HEK293T (cell line): ENCODE data around the gene CKLF.

Experiments
- CTCF ChIA-PET: fragments of 350-600 bp; formaldehyde crosslinking; extraction: SDS; loops from one replicate; lab custom pipeline; 2021; ENCODE audit warnings: antibody characterized with exemption, inconsistent platforms; lab: Yijun Ruan, JAX
- POLR2A ChIA-PET: fragments of 350-600 bp; formaldehyde crosslinking; extraction: SDS; loops from one replicate; lab custom pipeline; 2020; ENCODE audit warnings: antibody characterized with exemption, inconsistent platforms; lab: Yijun Ruan, JAX
- DNase-seq: peaks from one replicate; pipeline ENCODE4 v3.0.0; 2012; ENCODE audit warnings: mixed read lengths; ENCODE audit errors: extremely low spot score
- ARNT ChIP-seq: fragments of 450-650 bp; IDR thresholded peaks from 2 replicates; pipeline ENCODE4 v1.6.1; 2017; ENCODE audit warnings: mild to moderate bottlenecking
- BHLHE40 ChIP-seq: fragments of 450-650 bp; IDR thresholded peaks from 2 replicates; pipeline ENCODE4 v1.6.1; 2016; ENCODE audit warnings: mild to moderate bottlenecking, moderate library complexity, borderline replicate concordance
- CTBP1 ChIP-seq: fragments of 450-650 bp; IDR thresholded peaks from 2 replicates; pipeline ENCODE4 v1.6.1; 2016; ENCODE audit warnings: borderline replicate concordance
- ELF4 ChIP-seq: fragments of 450-650 bp; IDR thresholded peaks from 2 replicates; pipeline ENCODE4 v1.6.1; 2017; ENCODE audit warnings: antibody characterized with exemption
- FOXA1 ChIP-seq: fragments of 450-650 bp; IDR thresholded peaks from 2 replicates; pipeline ENCODE4 v1.6.1; 2016; ENCODE audit warnings: mild to moderate bottlenecking
- FOXK2 ChIP-seq: fragments of 450-650 bp; IDR thresholded peaks from 2 replicates; pipeline ENCODE4 v1.6.1; 2016; ENCODE audit warnings: mild to moderate bottlenecking
- FOXM1 ChIP-seq: fragments of 450-650 bp; IDR thresholded peaks from 2 replicates; pipeline ENCODE4 v1.6.1; 2017; ENCODE audit warnings: mild to moderate bottlenecking, borderline replicate concordance
- HDGF ChIP-seq: fragments of 450-650 bp; IDR thresholded peaks from 2 replicates; pipeline ENCODE4 v1.6.1; 2017; ENCODE audit warnings: antibody characterized with exemption, borderline replicate concordance
- L3MBTL2 ChIP-seq: fragments of 450-650 bp; conservative IDR thresholded peaks from 2 replicates; pipeline ENCODE4 v1.6.1; 2016; ENCODE audit warnings: mild to moderate bottlenecking
- LEF1 ChIP-seq: fragments of 450-650 bp; IDR thresholded peaks from 2 replicates; pipeline ENCODE4 v1.6.1; 2017; ENCODE audit warnings: mild to moderate bottlenecking, borderline replicate concordance
- NFRKB ChIP-seq: fragments of 450-650 bp; IDR thresholded peaks from 2 replicates; pipeline ENCODE4 v1.6.1; 2016; ENCODE audit warnings: mild to moderate bottlenecking, moderate library complexity
- PKNOX1 ChIP-seq: fragments of 450-650 bp; IDR thresholded peaks from 2 replicates; pipeline ENCODE4 v1.6.1; 2016
- SP1 ChIP-seq: fragments of 450-650 bp; IDR thresholded peaks from 2 replicates; pipeline ENCODE4 v1.6.1; 2017
- SUZ12 ChIP-seq: fragments of 450-650 bp; IDR thresholded peaks from 2 replicates; pipeline ENCODE4 v1.6.1; 2016; ENCODE audit warnings: mild to moderate bottlenecking
- TARDBP ChIP-seq: fragments of 450-650 bp; IDR thresholded peaks from 2 replicates; pipeline ENCODE4 v1.6.1; 2016
- ZNF384 ChIP-seq: fragments of 450-650 bp; IDR thresholded peaks from 2 replicates; pipeline ENCODE4 v1.6.1; 2016

CKLF gene

GRCh38 chr16:66541388-66542355 lies 10.7 kb upstream of the CKLF start:
- CTCF ChIA-PET: no interaction called here
- TF ChIP-seq FOXM1 (no peak), L3MBTL2 (no peak)
- POLR2A ChIA-PET: interaction anchor here (2.9 kb wide), 1 partner anchor 10 kb away, joined by 12 read pairs; the partner anchor contains the start of gene CKLF
- no peak for DNase-seq

- DNase-seq: no peak
Observed at GRCh38 chr16:66542396-66542795, 10.0 kb upstream of the CKLF start.

GRCh38 chr16:66543541-66543940 lies 8.8 kb upstream of the CKLF start:
- ChIA-PET CTCF (no interaction called here), POLR2A (interaction anchor here (2.9 kb wide), 1 partner anchor 8 kb away, joined by 12 read pairs; the partner anchor contains the start of gene CKLF)
- TF ChIP-seq L3MBTL2 (no peak), HDGF (no peak), SP1 (no peak), PKNOX1 (no peak), ELF4 (no peak), CTBP1 (no peak), ARNT (no peak), ZNF384 (no peak), TARDBP (no peak), BHLHE40 (no peak), FOXA1 (no peak), LEF1 (no peak), SUZ12 (no peak), FOXM1 (no peak), NFRKB (no peak)
- no peak for DNase-seq

More at GRCh38 chr16:66542396-66542795, 10.0 kb upstream of the CKLF start:
- ChIA-PET CTCF (no interaction called here), POLR2A (interaction anchor here (2.9 kb wide), 1 partner anchor 10 kb away, joined by 12 read pairs; the partner anchor contains the start of gene CKLF)
- TF ChIP-seq PKNOX1: no peak
- no peak for TF ChIP-seq NFRKB
- TF ChIP-seq ARNT: no peak
- no peak for TF ChIP-seq CTBP1
- no peak for TF ChIP-seq SP1
- no peak for TF ChIP-seq ZNF384
- TF ChIP-seq L3MBTL2: no peak
- TF ChIP-seq FOXM1: no peak
- no peak for TF ChIP-seq FOXA1
- no peak for TF ChIP-seq BHLHE40
- TF ChIP-seq SUZ12: no peak
- TF ChIP-seq LEF1: no peak
- no peak for TF ChIP-seq TARDBP
- TF ChIP-seq ELF4: no peak
- TF ChIP-seq FOXK2: no peak
- TF ChIP-seq HDGF: no peak

GRCh38 chr16:66544016-66544757 lies 8.2 kb upstream of the CKLF start:
- CTCF ChIA-PET: no interaction called here
- TF ChIP-seq NFRKB: no peak
- no peak for TF ChIP-seq LEF1
- TF ChIP-seq L3MBTL2: no peak
- no peak for TF ChIP-seq BHLHE40
- TF ChIP-seq ELF4: no peak
- TF ChIP-seq ARNT: no peak
- no peak for TF ChIP-seq PKNOX1
- TF ChIP-seq FOXM1: no peak
- no peak for TF ChIP-seq CTBP1
- TF ChIP-seq FOXA1: no peak
- no peak for TF ChIP-seq SUZ12
- TF ChIP-seq ZNF384: no peak
- TF ChIP-seq TARDBP: no peak
- TF ChIP-seq FOXK2: no peak
- no peak for TF ChIP-seq SP1
- DNase-seq: no peak
- POLR2A ChIA-PET: interaction anchor here (2.9 kb wide), 1 partner anchor 8 kb away, joined by 12 read pairs; the partner anchor contains the start of gene CKLF

GRCh38 chr16:66547101-66547989 lies 5.0 kb upstream of the CKLF start:
- DNase-seq: no peak
- TF ChIP-seq ELF4 (no peak), SP1 (no peak), L3MBTL2 (no peak), CTBP1 (no peak), BHLHE40 (no peak), LEF1 (no peak), FOXA1 (no peak), TARDBP (no peak), PKNOX1 (no peak), ZNF384 (no peak), ARNT (no peak), FOXM1 (no peak), NFRKB (no peak), SUZ12 (no peak), FOXK2 (no peak), HDGF (no peak)
- POLR2A ChIA-PET: interaction anchor here (0.9 to 1.0 kb wide), 2 partner anchors 10 to 321 kb away, joined by 3 read pairs; no protein-coding TSS in a partner anchor
- CTCF ChIA-PET: interaction anchor here (0.5 kb wide), 1 partner anchor 165 kb away, joined by 4 read pairs; no protein-coding TSS in a partner anchor
